KMS-11 (cell line): ENCODE measurements around the gene CEP290.

Source experiments
- H2AFZ ChIP-seq: fragments of 200-600 bp; sonication (generic); 2 replicates; pipeline ENCODE4 v1.6.1; 2016; ENCODE audit warnings: antibody characterized with exemption, mixed run types, low read depth
- H3K27ac ChIP-seq: fragments of 200-600 bp; sonication (generic); 2 replicates; pipeline ENCODE4 v1.6.1; 2016; ENCODE audit warnings: mild to moderate bottlenecking, mixed run types
- H3K27me3 ChIP-seq: fragments of 200-600 bp; sonication (generic); 2 replicates; pipeline ENCODE4 v1.6.1; 2017; ENCODE audit warnings: mild to moderate bottlenecking, low read depth, mixed run types, moderate library complexity; ENCODE audit not compliant: insufficient read depth
- H3K36me3 ChIP-seq: fragments of 200-600 bp; sonication (generic); 2 replicates; pipeline ENCODE4 v1.6.1; 2017; ENCODE audit warnings: mild to moderate bottlenecking, mixed run types; ENCODE audit not compliant: insufficient read depth
- H3K4me1 ChIP-seq: fragments of 200-600 bp; sonication (generic); 2 replicates; pipeline ENCODE4 v1.6.1; 2016; ENCODE audit warnings: mild to moderate bottlenecking, low read depth, mixed run types; ENCODE audit not compliant: poor library complexity, severe bottlenecking
- H3K4me2 ChIP-seq: fragments of 200-600 bp; sonication (generic); 2 replicates; pipeline ENCODE4 v1.7.0; 2016; ENCODE audit warnings: mild to moderate bottlenecking, mixed run types
- H3K4me3 ChIP-seq: fragments of 200-600 bp; sonication (generic); IDR thresholded peaks from 2 replicates; pipeline ENCODE4 v1.6.1; 2017; ENCODE audit warnings: low read depth, low read length, mixed read lengths; ENCODE audit not compliant: insufficient read depth
- H3K79me2 ChIP-seq: fragments of 200-600 bp; sonication (generic); 2 replicates; pipeline ENCODE4 v1.6.1; 2016; ENCODE audit warnings: low read depth, mixed run types; ENCODE audit not compliant: insufficient read depth
- H3K9ac ChIP-seq: fragments of 200-600 bp; sonication (generic); 2 replicates; pipeline ENCODE4 v1.6.1; 2016; ENCODE audit warnings: mild to moderate bottlenecking, mixed run types
- H4K20me1 ChIP-seq: fragments of 200-600 bp; sonication (generic); 2 replicates; pipeline ENCODE4 v1.6.1; 2016; ENCODE audit warnings: mild to moderate bottlenecking, mixed run types; ENCODE audit not compliant: insufficient read depth
- CTCF ChIP-seq: fragments of 200-600 bp; sonication (generic); conservative IDR thresholded peaks from 2 replicates; pipeline ENCODE4 v1.6.1; 2017; ENCODE audit warnings: low read depth, mild to moderate bottlenecking, antibody characterized with exemption, low read length, moderate library complexity, mixed read lengths

The CEP290 gene

GRCh38 chr12:88056571-88056970, 85.3 kb downstream of the CEP290 start:
- H3K79me2 ChIP-seq: no peaks in the 10 kb centered on the region
- TF ChIP-seq CTCF: no peak
- no peaks in the 10 kb centered on the region for H3K27me3 ChIP-seq
- no peaks in the 10 kb centered on the region for H3K36me3 ChIP-seq
- no peak overlapping the region for H3K4me2 ChIP-seq
- H2AFZ ChIP-seq: no peak overlapping the region
- no peak overlapping the region for H3K4me3 ChIP-seq
- H4K20me1 ChIP-seq: no peaks in the 10 kb centered on the region
- no peaks in the 10 kb centered on the region for H3K4me1 ChIP-seq
- no peak overlapping the region for H3K9ac ChIP-seq
- no peak overlapping the region for H3K27ac ChIP-seq

- Histone ChIP-seq H3K27ac (no peak overlapping the region), H3K4me2 (no peak overlapping the region), H3K4me3 (no peak overlapping the region), H2AFZ (no peak overlapping the region), H3K27me3 (no peaks in the 10 kb centered on the region), H3K4me1 (no peaks in the 10 kb centered on the region), H4K20me1 (no peaks in the 10 kb centered on the region), H3K9ac (no peak overlapping the region), H3K36me3 (no peaks in the 10 kb centered on the region), H3K79me2 (no peaks in the 10 kb centered on the region)
- peak; percentile 48 for TF ChIP-seq CTCF
Measured at GRCh38 chr12:88052686-88053085, 89.2 kb downstream of the CEP290 start.

GRCh38 chr12:88044035-88044434, 97.9 kb downstream of the CEP290 start:
- H3K79me2 ChIP-seq: peaks cover 25% of the 10 kb centered on the region
- H3K4me1 ChIP-seq: peaks cover 5% of the 10 kb centered on the region
- no peak overlapping the region for H3K4me2 ChIP-seq
- H3K27me3 ChIP-seq: no peaks in the 10 kb centered on the region
- H3K27ac ChIP-seq: no peak overlapping the region
- H4K20me1 ChIP-seq: no peaks in the 10 kb centered on the region
- no peak for TF ChIP-seq CTCF
- H3K36me3 ChIP-seq: 0 out of 2 replicates have a peak, but pooled peaks cover 5% of the 10 kb centered on the region
- H3K9ac ChIP-seq: no peak overlapping the region
- H2AFZ ChIP-seq: no peak overlapping the region
- H3K4me3 ChIP-seq: no peak overlapping the region

- Histone ChIP-seq H3K36me3 (no peaks in the 10 kb centered on the region), H4K20me1 (no peaks in the 10 kb centered on the region), H3K27ac (no peak overlapping the region), H3K27me3 (no peaks in the 10 kb centered on the region), H3K4me2 (peak overlapping the region; percentile 85; the same call in 1 of the 2 replicates), H3K4me3 (no peak overlapping the region), H3K9ac (no peak overlapping the region), H3K4me1 (peaks cover 33% of the 10 kb centered on the region), H3K79me2 (peaks cover 59% of the 10 kb centered on the region), H2AFZ (no peak overlapping the region)
- no peak for TF ChIP-seq CTCF
Measured at GRCh38 chr12:88037770-88038169, 104.1 kb downstream of the CEP290 start.
